SIG-M5 (cell line): ENCODE measurements around the gene ENPP7.

Experiments used
- DNase-seq: peaks from one replicate; lab custom pipeline; 2025; lab: John Stamatoyannopoulos, UW

ENPP7 gene, protein sequence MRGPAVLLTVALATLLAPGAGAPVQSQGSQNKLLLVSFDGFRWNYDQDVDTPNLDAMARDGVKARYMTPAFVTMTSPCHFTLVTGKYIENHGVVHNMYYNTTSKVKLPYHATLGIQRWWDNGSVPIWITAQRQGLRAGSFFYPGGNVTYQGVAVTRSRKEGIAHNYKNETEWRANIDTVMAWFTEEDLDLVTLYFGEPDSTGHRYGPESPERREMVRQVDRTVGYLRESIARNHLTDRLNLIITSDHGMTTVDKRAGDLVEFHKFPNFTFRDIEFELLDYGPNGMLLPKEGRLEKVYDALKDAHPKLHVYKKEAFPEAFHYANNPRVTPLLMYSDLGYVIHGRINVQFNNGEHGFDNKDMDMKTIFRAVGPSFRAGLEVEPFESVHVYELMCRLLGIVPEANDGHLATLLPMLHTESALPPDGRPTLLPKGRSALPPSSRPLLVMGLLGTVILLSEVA

DNA sequence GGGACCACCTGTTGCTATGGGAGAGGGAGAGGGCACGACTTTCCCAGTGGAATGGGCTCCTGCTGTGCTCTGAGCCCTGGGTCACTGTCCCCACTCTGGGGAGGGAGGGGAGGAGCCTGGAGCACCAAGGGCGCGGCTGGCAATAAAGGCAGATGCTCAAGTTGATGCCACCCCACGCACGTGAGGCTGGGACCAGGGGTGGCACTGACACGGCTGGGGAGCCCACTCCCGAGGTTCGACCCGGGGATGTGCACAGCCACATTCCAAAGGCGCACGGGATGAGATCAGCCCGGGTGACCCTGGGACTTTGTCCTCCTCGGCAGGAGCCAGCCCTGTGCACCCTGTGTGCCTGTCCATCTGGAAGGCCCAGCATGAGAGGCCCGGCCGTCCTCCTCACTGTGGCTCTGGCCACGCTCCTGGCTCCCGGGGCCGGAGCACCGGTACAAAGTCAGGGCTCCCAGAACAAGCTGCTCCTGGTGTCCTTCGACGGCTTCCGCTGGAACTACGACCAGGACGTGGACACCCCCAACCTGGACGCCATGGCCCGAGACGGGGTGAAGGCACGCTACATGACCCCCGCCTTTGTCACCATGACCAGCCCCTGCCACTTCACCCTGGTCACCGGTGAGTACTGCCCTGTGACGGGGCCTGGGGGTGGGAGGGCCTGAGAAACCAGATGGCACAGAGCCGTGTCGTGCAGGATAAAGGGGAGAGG lies at the start of gene ENPP7:
TSS of gene ENPP7 (plus strand) at position 175 of the 715 bp plus-strand sequence. CDS start at position 372, 197 bp downstream.
- no peak for DNase-seq

DNA sequence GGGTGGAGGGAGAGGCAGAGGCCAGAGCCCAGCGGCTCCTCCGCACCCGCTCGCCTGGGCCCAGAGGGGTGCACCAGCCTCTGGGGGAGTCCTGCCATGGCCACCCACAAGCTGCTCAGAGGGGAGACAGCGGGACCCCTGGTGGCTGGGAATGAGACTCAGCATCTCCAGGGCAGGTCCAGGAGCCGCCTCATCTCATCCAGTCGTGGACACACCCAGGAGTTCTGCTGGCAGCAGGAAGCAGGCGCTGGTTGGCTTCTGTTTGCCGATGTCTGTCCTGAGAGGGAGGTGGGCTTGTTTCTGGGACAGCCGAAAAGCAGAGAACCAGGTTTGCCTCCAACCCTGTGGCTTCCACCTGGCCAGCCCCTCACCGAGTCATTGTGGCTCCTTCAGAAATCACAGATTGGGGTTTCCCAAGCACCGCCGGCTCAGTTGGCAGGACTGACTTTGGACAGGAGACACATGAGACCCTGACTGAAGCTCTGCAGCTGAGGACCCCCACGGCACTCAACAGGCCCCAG lies 49.6 kb upstream of the ENPP7 start:
- no peak for DNase-seq

DNA sequence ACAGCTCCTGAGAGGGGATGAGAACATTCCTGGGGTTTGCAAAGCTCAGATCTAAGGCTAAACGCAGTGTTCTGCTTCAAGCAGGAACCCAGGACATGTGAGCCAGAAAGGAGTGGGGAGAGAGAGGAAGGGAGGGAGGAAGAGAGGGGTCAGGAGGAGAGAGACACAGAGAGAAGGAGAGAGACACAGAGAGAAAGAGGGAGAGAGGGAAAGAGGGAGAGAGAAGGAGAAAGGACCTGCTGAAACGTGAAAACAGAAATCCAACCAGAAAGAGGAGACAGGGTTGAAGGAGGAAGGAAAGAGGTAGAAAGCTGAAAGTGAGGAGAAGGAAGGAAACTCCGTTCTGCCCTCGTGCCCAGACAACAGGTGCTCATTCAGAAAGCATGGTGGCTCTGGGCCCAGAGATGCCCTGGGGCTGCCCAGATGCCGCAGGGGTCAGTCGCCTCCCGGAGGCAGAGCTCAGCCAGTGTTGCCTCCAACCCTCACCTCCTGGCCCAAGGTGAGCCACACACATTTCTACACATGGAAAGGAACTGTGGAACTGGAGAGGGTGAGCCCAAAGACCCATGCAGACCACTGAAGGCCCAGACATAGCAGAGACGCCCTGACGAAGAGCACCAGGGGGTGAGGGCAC lies 49.0 kb upstream of the ENPP7 start:
- no peak for DNase-seq

DNA sequence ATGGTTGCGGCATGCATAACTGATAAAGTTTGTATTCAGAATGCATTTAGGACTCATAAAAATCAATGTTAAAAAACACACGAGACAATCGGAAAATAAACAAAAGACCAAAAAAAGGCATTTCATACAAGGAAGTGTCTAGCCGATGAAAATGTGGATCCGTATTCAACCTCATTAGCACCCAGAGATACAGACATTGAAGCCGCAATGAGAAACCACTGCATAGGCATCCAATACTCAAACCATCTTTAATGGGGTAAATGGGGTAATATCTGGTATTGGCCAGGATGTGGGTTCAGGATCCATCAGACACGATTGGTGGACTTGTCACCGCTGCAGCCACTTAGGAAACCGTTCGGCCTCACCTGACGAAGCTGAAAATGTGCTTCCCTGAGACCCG lies 47.4 kb upstream of the ENPP7 start:
- DNase-seq = no peak

DNA sequence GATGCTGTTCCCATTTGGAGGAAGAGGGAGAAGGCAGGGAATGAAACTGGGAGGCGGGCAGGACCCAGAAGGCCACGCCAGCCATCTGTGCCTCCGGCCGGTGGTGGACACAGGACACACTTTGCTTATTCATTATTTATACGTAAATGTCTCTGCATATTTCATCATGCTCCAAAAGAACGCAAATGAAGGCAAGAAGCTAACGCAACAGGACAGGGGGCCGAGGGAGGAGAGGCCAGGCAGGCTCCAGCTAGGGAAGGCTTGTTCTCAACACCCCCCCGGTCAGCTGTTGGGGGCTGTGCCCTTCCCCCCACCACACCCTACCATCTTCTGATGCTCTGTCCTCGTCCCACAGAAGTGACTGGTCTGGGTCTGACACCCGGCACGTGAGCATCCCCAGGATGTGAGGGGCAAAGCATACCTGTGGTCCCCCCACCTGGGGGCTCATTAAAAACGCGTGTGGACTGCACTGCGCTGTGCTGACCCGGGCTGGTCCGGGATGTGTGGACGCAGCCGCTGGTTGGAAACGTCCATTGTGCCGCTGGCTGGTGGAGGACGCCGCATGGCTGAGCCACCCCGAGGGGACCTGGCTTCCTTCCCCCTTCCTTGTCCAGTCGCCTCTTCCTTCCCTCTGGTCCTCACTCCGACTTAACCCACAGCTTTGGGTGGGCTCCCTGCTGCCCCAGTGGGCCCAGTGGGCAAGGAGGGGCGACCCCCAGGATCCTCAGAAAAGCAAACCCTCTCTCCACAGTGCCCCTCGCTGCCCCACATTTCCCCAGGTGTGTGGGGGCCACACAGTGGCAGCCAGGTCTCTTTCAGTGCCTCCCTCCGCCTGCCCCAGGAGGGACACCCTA lies 46.4 kb upstream of the ENPP7 start:
- no peak for DNase-seq

DNA sequence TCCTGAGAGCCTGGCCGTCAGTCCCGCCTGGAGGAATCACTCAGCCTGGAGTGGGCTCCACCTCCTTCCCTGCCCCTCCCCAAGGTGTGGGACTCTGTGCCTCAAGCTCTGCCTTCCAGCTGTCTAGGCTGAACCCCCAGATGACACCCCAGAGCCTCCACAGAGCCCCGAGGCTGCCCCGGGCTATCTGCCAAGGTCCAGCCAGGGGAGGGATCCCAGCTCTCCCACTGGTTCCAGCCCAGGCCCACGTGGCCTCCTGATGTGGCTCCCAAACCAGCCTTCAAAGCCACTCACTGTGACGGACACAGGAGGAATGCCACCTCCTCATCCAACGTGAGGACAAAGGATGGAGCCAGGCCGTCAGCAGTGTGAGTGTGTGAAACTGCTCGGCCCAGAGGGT lies 45.6 kb upstream of the ENPP7 start:
- no peak for DNase-seq

DNA sequence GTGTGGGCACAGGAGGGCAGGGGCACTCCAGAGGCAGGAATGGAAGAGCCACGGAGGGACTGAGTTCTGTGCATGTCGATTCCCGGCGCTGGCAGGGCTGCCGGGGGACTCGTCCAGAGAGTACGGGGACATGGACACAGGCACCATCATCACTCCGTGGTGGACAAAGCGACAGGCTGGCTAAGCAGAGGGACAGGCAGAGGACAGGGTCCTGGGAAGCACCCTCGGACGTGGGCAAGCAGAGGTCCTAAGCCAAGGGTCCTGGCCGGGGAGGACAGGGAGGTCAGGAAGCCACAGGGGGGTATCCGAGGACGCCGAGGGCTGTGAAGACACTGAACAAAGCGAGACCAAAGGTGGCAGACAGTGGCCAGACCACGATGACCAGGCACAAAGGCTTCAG lies 44.3 kb upstream of the ENPP7 start:
- DNase-seq = no peak

DNA sequence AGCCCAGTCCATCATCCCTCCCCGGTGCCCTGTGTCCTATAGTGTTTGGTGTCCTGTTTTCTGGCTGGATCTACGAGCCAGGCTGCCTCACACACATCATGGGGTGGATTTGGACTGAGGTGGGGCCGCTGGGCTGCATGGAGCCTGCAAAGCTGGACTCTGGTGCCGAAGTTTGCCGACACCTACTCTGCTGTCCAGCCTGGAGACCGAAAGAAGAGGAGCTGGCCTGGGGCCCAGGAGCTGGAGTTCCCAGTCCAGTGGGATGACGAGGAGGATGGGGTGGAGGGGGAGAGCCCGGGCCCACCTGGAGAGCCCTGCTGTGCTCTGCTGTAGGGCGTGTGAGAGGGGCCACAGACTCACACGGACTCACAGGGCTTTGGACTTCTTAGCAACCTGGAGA lies 40.3 kb upstream of the ENPP7 start:
- no peak for DNase-seq

DNA sequence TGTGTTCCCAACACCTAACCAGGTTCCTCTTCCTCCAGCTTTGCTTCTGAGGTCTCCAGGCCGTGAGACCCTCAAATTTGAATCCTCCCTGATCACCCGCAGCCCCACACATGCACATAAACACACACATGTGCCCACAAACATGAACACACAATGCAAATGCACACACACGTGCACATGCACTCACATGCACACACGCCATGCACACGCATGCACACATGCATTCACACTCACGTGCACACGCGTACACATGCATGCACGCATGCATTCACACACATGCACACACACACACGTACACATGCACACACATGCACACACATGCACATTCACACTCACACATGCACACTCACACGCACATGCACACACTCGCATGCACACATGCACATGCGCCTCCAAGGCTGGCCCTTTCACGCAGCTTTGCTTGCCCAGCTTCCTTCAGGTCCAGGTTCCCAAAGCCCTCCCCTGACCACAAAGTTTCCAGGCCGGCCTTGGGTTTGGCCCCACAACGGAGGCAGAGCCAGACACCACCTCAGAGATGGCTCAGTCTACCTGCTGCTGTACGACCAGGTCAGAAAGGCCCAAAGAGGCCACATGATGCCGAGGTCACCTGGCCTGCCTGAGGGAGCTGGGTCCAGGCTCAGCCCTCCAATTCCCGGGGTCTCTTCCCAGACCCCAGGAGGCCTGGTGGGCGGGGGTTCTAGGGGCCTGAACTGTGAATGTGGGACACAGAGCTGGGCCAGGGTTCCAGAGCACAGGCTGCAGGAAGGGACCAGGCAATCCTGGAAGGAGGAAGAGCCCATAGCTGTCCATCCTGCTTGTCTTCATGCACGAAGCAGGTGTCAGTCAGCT lies 39.5 kb upstream of the ENPP7 start:
- DNase-seq = no peak

DNA sequence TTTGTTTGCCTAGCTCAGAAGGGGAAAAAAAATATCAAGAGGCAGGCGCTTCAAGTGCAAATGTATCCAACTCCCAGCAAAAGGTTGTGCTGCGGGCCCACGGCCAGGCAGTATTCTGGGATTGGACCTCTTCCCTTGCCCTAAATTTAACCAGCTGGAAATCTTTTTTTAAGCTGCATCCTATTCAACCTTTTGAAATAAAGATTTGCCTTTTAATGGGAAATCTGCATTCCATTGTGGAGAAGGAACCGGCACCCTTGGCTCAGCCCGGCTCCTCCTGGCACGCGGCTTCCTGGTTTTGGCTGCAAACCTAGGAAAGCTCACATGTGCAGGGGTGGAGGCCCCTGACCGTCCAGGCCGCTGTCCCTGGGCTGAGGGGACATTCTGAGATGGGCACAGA lies 38.8 kb upstream of the ENPP7 start:
- DNase-seq = no peak

DNA sequence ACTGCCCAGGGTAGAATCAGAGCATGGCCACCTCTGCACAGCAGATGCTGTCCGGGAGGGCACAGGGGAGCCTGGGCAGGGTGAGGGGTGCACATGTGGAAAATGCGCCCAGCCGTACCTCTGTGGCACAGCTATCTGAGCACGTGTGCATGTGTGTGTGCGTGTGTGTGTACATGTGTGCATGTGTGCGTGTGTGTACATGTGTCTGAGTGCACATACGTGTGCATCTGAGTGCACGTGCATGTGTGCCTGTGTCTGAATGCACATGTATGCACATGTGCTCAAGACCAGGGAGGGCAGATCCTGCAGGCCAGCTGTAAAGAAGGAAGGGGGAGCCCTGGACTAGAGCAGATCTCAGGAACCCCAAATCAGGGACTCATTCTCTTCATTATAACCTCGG lies 37.3 kb upstream of the ENPP7 start:
- no peak for DNase-seq

DNA sequence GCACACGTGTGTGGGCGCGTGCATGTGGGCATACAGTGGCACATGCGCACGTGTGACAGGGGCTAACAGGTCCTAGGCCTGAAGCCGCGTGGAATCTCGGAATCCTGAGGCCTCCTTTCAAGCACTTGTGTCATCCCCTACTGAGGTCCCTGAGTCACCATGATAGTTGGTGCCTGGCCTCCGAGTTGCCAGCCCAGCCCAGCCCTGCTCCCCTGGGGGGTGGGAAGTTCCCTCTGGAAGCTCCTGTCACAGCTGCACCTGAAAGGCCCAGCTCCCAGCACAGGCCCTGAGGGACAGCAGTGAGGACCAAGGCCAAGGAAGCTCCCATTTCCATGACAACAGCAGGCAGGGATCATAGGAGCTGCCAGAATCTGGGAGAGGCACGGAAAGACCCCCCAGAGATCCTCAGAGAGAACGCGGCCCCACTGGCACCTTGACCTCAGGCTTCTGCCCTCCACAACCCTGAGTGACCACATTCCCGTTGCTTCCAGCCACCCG lies 35.4 kb upstream of the ENPP7 start:
- no peak for DNase-seq

DNA sequence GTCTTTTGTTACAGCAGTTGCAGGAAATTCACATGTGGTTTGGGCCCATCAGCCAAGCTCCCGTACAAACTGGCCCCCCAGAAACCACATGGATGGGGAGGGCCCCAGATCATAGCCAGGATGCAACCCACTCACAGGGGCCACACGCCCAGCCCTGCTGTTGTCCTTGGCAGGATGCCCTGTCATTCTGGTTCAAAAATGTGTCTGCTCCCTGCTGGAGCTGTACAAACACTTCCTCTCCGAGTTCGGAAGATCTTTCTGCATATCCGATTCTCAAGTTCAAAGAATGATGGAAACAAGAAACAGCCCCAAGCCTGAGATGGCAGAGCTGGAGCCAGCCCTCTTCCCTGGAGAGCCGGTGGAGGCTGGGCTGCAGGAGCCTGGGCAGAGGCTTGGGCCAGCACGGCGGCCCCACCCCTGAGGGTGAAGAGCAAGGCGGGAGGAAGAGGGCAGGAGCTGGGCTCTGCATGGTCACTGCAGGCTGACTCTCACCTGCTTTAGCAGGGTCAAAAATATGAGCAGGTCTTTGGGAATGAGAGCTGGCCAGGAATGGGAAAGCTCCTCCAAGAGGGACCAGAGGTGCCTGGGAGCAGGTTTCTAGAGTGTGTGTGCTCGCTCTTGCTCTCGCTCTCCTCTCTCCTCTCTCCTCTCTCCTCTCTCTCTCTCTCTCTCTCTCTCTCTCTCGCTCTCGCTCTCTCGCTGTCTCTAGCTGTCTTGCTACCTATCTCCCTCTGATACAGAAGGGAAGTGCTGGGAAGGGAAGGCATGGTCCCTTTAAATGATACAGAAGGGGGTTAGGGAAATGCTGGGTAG lies 34.7 kb upstream of the ENPP7 start:
- no peak for DNase-seq

DNA sequence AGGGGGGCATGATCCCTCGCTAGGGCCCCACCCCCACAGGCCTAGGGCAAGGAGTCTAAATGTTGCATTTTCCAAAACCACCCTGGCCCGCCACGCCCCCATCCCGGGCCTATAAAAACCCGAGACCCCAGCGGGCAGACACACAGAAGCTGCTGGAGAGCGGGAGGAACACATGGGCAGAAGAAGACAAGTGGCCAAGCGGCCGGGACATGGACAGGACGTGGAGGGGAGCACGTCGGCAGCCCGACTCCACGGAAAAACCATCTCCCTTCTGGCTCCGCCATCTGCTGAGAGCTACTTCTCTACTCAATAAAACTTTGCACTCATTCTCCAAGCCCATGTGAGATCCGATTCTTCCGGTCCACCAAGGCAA lies 34.1 kb upstream of the ENPP7 start:
- no peak for DNase-seq

DNA sequence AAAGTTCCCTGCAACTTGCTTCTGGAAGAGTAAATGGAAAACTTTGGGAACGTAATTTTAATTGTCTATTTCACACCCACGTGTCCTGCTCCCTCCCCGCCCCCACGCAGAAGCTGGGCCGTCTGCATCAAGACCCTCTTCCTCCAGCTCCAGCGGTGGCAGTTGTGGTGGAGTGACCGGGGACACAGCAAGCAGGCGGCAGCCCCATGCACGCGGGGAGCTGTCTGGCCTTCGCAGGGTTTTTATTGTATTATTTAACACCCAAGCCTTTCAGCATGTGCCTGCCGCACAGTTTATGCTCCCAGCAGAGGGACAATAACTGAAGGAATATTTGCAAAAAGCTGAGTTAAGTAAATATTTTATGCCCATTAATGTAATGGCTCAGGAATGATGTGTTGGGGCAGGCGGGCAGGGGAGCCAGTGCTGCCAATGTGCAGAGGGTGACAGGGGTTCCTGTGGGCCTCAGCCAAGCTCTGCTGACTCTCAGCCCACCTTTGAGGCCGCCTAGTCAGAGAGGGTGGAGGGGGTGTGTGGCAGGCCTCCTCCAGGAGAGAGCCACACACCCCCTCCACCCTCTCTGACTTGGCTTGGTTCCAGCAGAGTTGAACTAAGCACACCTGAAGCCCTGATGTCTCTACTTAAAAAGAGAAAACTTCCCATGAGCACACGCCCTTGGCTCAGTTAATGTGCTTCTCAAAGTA lies 32.4 kb upstream of the ENPP7 start:
- no peak for DNase-seq

DNA sequence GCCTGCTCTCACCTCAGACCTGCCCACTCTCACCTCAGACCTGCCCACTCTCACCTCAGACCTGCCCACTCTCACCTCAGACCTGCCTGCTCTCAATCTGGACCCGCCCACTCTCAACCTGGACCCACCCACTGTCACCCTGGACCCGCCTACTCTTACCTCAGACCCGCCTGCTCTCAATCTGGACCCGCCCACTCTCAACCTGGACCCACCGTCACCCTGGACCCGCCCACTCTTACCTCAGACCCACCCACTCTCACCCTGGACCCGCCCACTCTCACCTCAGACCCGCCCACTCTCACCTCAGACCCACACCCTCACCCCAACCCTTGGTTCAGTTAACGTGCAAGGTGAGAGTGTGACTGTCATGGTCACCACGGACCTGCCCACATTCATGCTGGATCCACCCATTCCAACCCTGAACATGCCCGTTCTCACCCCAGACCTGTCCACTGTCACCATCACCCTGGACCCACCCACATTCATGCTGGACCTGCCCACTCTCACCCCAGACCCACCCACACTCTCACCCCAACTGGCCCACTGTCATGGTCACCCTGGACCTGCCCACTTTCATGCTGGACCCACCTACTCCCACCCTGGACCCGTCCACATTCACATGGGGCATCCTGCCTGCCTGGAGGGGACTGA lies 31.2 kb upstream of the ENPP7 start:
- no peak for DNase-seq

DNA sequence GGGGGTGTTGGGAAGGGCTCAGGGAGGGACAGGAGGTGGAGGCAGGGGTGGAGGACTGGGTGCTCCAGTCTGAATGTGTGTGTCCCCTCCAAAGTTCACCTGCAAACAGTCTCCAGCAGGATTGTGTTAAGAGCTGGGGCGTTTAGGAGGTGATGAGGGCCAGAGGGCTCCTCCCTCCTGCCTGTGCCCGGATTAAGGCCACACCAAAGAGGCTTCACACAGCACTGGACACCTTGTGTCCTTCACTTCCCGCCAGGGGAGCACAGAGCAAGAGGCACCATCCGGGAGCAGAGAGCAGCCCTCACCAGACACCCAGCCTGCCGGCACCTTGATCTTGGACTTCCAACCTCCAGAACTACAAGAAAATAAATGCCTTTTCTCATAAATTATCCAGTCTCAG lies 30.2 kb upstream of the ENPP7 start:
- DNase-seq = no peak

DNA sequence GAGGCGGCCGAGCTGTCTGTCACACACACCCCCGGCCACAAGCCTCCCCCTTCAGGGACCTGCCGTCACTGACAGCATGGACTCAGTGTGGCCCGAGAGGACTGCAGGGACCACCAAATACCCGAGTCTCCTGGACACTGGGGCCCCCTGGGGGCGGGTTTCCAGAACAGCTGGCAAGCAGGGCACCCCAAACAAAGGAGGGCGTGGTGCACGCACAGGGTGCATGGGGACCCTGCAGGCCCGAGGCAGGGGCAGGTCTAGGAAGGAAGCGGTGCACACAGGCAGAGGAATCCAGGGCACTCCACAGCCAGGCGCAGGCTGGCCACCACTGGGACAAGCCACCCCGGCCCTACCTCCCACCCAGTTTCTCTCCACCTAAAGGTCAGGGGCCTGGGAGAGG lies 28.7 kb upstream of the ENPP7 start:
- no peak for DNase-seq
